Hematopoietic multipotent progenitor cell (in vitro differentiated cells): ENCODE measurements around the gene POPDC2. TPM values are rescaled to one million over a fixed set of nuclear protein-coding genes. Genes with fewer than 3 reads are reported as not detected.

Source experiments
- total RNA-seq: library from RNA; depleted of rRNA; stranded (reverse); fragments of >200 nt; gene quantifications from one replicate; pipeline ENCODE4 v1.2.3, GENCODE V29; 2012

The POPDC2 gene
- total RNA-seq, 1 donor, result 0.54 TPM

Other genes starting within 250 kb of the POPDC2 start
- gene TMEM39A, start 197.0 kb downstream of the POPDC2 start, total RNA-seq, result 40.7 TPM
- gene POGLUT1, start 191.6 kb downstream of the POPDC2 start, total RNA-seq, result 12.9 TPM
- 62.7 TPM for gene TIMMDC1, start 162.0 kb downstream of the POPDC2 start, total RNA-seq
- gene CD80, start 101.0 kb downstream of the POPDC2 start, total RNA-seq, result 0.54 TPM
- gene ADPRH, start 81.1 kb downstream of the POPDC2 start, total RNA-seq, result 7.3 TPM
- not detected for gene PLA1A, start 62.7 kb downstream of the POPDC2 start, total RNA-seq
- gene COX17, start 16.8 kb upstream of the POPDC2 start, total RNA-seq, result 7.5 TPM
- 0.54 TPM for gene CFAP91, start 42.4 kb upstream of the POPDC2 start, total RNA-seq
- gene NR1I2, start 121.5 kb upstream of the POPDC2 start, total RNA-seq, result 2.4 TPM